PC-9 (cell line): ENCODE data around the gene JUND. TPM values are rescaled to one million over a fixed set of nuclear protein-coding genes. Genes with fewer than 3 reads are reported as not detected.

Experiments
- BruUV-seq: library from RNA; stranded (reverse); fragments of 400-500 nt; replicated peaks from 2 replicates; lab custom pipeline; 2021; lab: Mats Ljungman, UMichigan
- CTCF ChIA-PET: fragments of 300-600 bp; sonication (Branson Sonifier 250); formaldehyde crosslinking; loops from one replicate; lab custom pipeline; 2022; ENCODE audit warnings: antibody characterized with exemption; lab: Charles Lee
- POLR2A ChIA-PET: fragments of 300-600 bp; sonication (Branson Sonifier 250); formaldehyde crosslinking; loops from one replicate; lab custom pipeline; 2022; ENCODE audit warnings: antibody characterized with exemption; ENCODE audit not compliant: unreplicated experiment; lab: Charles Lee
- DNase-seq, 2 experiments: peaks; one replicate each; pipeline versions ENCODE4 v3.0.0 to v3.0.0-alpha.2; 2015 to 2022; ENCODE audit warnings: mixed read lengths in 1 of 2
- H2AFZ ChIP-seq: fragments of 200-600 bp; sonication (generic); 2 replicates; pipeline ENCODE4 v1.8.1; 2017; ENCODE audit warnings: antibody characterized with exemption
- H3F3A ChIP-seq: fragments of 200-600 bp; sonication (generic); 2 replicates; pipeline ENCODE4 v1.8.1; 2017; ENCODE audit warnings: antibody characterized with exemption, mild to moderate bottlenecking, low read depth; ENCODE audit not compliant: insufficient read depth
- H3K27ac ChIP-seq: fragments of 200-600 bp; sonication (generic); 2 replicates; pipeline ENCODE4 v1.6.1; 2016; ENCODE audit warnings: mixed run types
- H3K27me3 ChIP-seq: fragments of 200-600 bp; sonication (generic); 2 replicates; pipeline ENCODE4 v1.6.1; 2016; ENCODE audit warnings: low read depth, mixed run types; ENCODE audit not compliant: insufficient read depth
- H3K36me3 ChIP-seq: fragments of 200-600 bp; sonication (generic); 2 replicates; pipeline ENCODE4 v1.6.1; 2016; ENCODE audit warnings: low read depth, mixed run types
- H3K4me1 ChIP-seq: fragments of 200-600 bp; sonication (generic); replicated peaks from 2 replicates; pipeline ENCODE4 v1.6.1; 2016; ENCODE audit warnings: mixed run types; ENCODE audit not compliant: insufficient read depth
- H3K4me2 ChIP-seq: fragments of 200-600 bp; sonication (generic); 2 replicates; pipeline ENCODE4 v1.6.1; 2017; ENCODE audit warnings: mixed run types
- H3K4me3 ChIP-seq: fragments of 200-600 bp; sonication (generic); 2 replicates; pipeline ENCODE4 v1.6.1; 2016; ENCODE audit warnings: mixed run types
- H3K79me2 ChIP-seq: fragments of 200-600 bp; sonication (generic); 2 replicates; pipeline ENCODE4 v1.6.1; 2017; ENCODE audit warnings: low read depth, mixed run types
- H3K9me2 ChIP-seq: fragments of 200-600 bp; sonication (generic); 2 replicates; pipeline ENCODE4 v1.8.1; 2017; ENCODE audit warnings: mild to moderate bottlenecking; ENCODE audit not compliant: insufficient read depth
- H3K9me3 ChIP-seq: fragments of 200-600 bp; sonication (generic); 2 replicates; pipeline ENCODE4 v1.8.1; 2016; ENCODE audit warnings: low read depth; ENCODE audit not compliant: insufficient read depth
- H4K20me1 ChIP-seq: fragments of 200-600 bp; sonication (generic); 2 replicates; pipeline ENCODE4 v1.8.1; 2017; ENCODE audit not compliant: insufficient read depth
- CTCF ChIP-seq: fragments of 200-600 bp; sonication (generic); conservative IDR thresholded peaks from 2 replicates; pipeline ENCODE4 v1.6.1; 2017; ENCODE audit warnings: mixed run types, antibody characterized with exemption, mild to moderate bottlenecking, moderate library complexity
- EZH2 ChIP-seq: fragments of 200-600 bp; sonication (generic); IDR thresholded peaks from 2 replicates; pipeline ENCODE4 v1.8.0; 2017; ENCODE audit warnings: antibody characterized with exemption, low read depth
- intact Hi-C: fragments of 100-400 bp; cut with micrococcal nuclease; formaldehyde crosslinking; loops from one replicate; pipeline ENCODE4 v1.10.0; 2022; ENCODE audit not compliant: unreplicated experiment
- total RNA-seq: library from RNA; stranded (reverse); gene quantifications from 2 replicates; pipeline ENCODE4 v1.2.3, GENCODE V29; 2021

The JUND gene
- total RNA-seq, 1 experiment from 2014 or later = 115 TPM

GRCh38 chr19:18322759-18323460 lies 41.5 kb upstream of the JUND start, which contains the start of gene LSM4:
Gene LSM4, minus strand, starts transcription at chr19:18323076. Its CDS starts 56 bp downstream, at chr19:18323020.
- BruUV-seq = no TSS peak
- Histone ChIP-seq H2AFZ (peak within 1 kb of the TSS; percentile 82), H3F3A (peaks cover 42% of the 10 kb centered on the region; the same call in 1 of the 2 replicates), H3K9me2 (no peaks in the 10 kb centered on the region), H3K9me3 (no peaks in the 10 kb centered on the region), H3K27me3 (no peaks in the 10 kb centered on the region), H4K20me1 (no peaks in the 10 kb centered on the region; the same call in 1 of the 2 replicates), H3K79me2 (peaks cover 49% of the 10 kb centered on the region), H3K36me3 (no peaks in the 10 kb centered on the region; the same call in 1 of the 2 replicates), H3K27ac (peak within 1 kb of the TSS; percentile 84), H3K4me1 (peaks cover 37% of the 10 kb centered on the region), H3K4me3 (peak within 1 kb of the TSS; percentile 76), H3K4me2 (peak within 1 kb of the TSS; percentile 94)
- ChIA-PET CTCF (interaction anchor here (0.6 to 1.8 kb wide), 7 partner anchors 36 to 975 kb away, joined by 3 to 10 read pairs (median 5); partner anchors contain the start of gene JUND), POLR2A (interaction anchor here (0.6 to 1.9 kb wide), 8 partner anchors 18 to 290 kb away, joined by 3 to 28 read pairs (median 6); partner anchors contain the start of gene JUND)
- peak; percentile 97 to 99 for DNase-seq
- no peak for TF ChIP-seq EZH2
- TF ChIP-seq CTCF = no peak
- intact Hi-C loops = loop anchor here (1.0 to 2.0 kb wide), 2 partner anchors 18 to 44 kb away; no protein-coding TSS in a partner anchor

- Histone ChIP-seq H3K9me3 (no peaks in the 10 kb centered on the region), H3K9me2 (no peaks in the 10 kb centered on the region), H3K4me1 (peaks cover 37% of the 10 kb centered on the region), H4K20me1 (no peaks in the 10 kb centered on the region; the same call in 1 of the 2 replicates), H3K27ac (peak overlapping the region; percentile 42), H2AFZ (peak overlapping the region; percentile 79), H3K36me3 (no peaks in the 10 kb centered on the region; the same call in 1 of the 2 replicates), H3K4me3 (peak overlapping the region; percentile 76), H3K79me2 (peaks cover 54% of the 10 kb centered on the region), H3K27me3 (no peaks in the 10 kb centered on the region), H3F3A (peaks cover 36% of the 10 kb centered on the region; the same call in 1 of the 2 replicates), H3K4me2 (peak overlapping the region; percentile 86)
- ChIA-PET CTCF (interaction anchor here (0.6 to 1.8 kb wide), 9 partner anchors 16 to 974 kb away, joined by 3 to 10 read pairs (median 4); partner anchors contain the start of genes JUND and MPV17L2), POLR2A (interaction anchor here (0.6 to 1.9 kb wide), 6 partner anchors 17 to 63 kb away, joined by 3 to 28 read pairs (median 13); partner anchors contain the start of genes GDF15 and JUND)
- intact Hi-C loops = loop anchor here (2.0 kb wide), 1 partner anchor 18 kb away; no protein-coding TSS in a partner anchor
- no peak for DNase-seq
- TSS peak; percentile 63 for BruUV-seq
- TF ChIP-seq EZH2 (no peak), CTCF (peak; percentile 62)
Measured at GRCh38 chr19:18322318-18322758, 40.9 kb upstream of the JUND start.

GRCh38 chr19:18321734-18322102 lies 40.3 kb upstream of the JUND start:
- Histone ChIP-seq H3K9me2 (no peaks in the 10 kb centered on the region), H3K27ac (peak overlapping the region; percentile 42; the same call in 1 of the 2 replicates), H3K9me3 (no peaks in the 10 kb centered on the region), H2AFZ (no peak overlapping the region), H3K4me3 (peak overlapping the region; percentile 76), H3K27me3 (no peaks in the 10 kb centered on the region), H3K36me3 (no peaks in the 10 kb centered on the region; the same call in 1 of the 2 replicates), H3F3A (peaks cover 30% of the 10 kb centered on the region; the same call in 1 of the 2 replicates), H4K20me1 (no peaks in the 10 kb centered on the region; the same call in 1 of the 2 replicates), H3K79me2 (peaks cover 54% of the 10 kb centered on the region), H3K4me2 (peak overlapping the region; percentile 86), H3K4me1 (peaks cover 37% of the 10 kb centered on the region)
- intact Hi-C loops = loop anchor here (2.0 kb wide), 1 partner anchor 17 kb away; no protein-coding TSS in a partner anchor
- TF ChIP-seq EZH2 = no peak
- no peak for TF ChIP-seq CTCF
- ChIA-PET POLR2A (interaction anchor here (0.6 to 1.9 kb wide), 5 partner anchors 17 to 64 kb away, joined by 4 to 28 read pairs (median 20); partner anchors contain the start of genes GDF15 and JUND), CTCF (interaction anchor here (0.6 to 1.8 kb wide), 5 partner anchors 15 to 129 kb away, joined by 3 to 10 read pairs (median 3); partner anchors contain the start of gene MPV17L2)
- DNase-seq = no peak
- BruUV-seq = no TSS peak
